HepG2 (cell line): ENCODE results near the gene KLB. TPM values are rescaled to one million over a fixed set of nuclear protein-coding genes. Genes with fewer than 3 reads are reported as not detected.

ENCODE experiments used
- ARID5B ChIP-seq: IDR thresholded peaks from 2 replicates; pipeline ENCODE4 v1.4.0; 2020; ENCODE audit warnings: mild to moderate bottlenecking, missing genetic modification reagents
- CC2D1A ChIP-seq: sonication (generic); formaldehyde crosslinking; IDR thresholded peaks from 2 replicates; pipeline ENCODE4 v1.8.1; 2023; ENCODE audit warnings: mild to moderate bottlenecking, missing genetic modification reagents
- CENPX ChIP-seq: sonication (generic); formaldehyde crosslinking; IDR thresholded peaks from 2 replicates; pipeline ENCODE4 v1.9.0; 2021; ENCODE audit warnings: mild to moderate bottlenecking, missing genetic modification reagents, moderate library complexity
- FOXA3 ChIP-seq: IDR thresholded peaks from 2 replicates; pipeline ENCODE4 v1.6.1; 2016; ENCODE audit warnings: missing genetic modification reagents, missing compliant biosample characterization
- GATAD2A ChIP-seq: IDR thresholded peaks from 2 replicates; pipeline ENCODE4 v1.6.1; 2016
- HMG20A ChIP-seq: IDR thresholded peaks from 2 replicates; pipeline ENCODE4 v1.6.1; 2016; ENCODE audit warnings: borderline replicate concordance
- HOXA5 ChIP-seq: sonication (generic); formaldehyde crosslinking; IDR thresholded peaks from 2 replicates; pipeline ENCODE4 v1.4.0; 2020; ENCODE audit warnings: missing genetic modification reagents
- LCORL ChIP-seq, 2 experiments: fragments of 450-650 bp in 1 of 2; sonication (generic) in 1 of 2; formaldehyde crosslinking in 1 of 2; IDR thresholded peaks; 2 replicates each; pipeline versions ENCODE4 v1.5.0 to v1.6.1; 2017 to 2020; ENCODE audit warnings: antibody characterized with exemption in 1 of 2, missing genetic modification reagents in 1 of 2
- MYC ChIP-seq: sonication (generic); formaldehyde crosslinking; IDR thresholded peaks from 2 replicates; pipeline ENCODE4 v1.9.0; 2021; ENCODE audit warnings: missing genetic modification reagents, borderline replicate concordance
- NR2C2 ChIP-seq: sonication (generic); formaldehyde crosslinking; IDR thresholded peaks from 2 replicates; pipeline ENCODE4 v1.4.0; 2020; ENCODE audit warnings: missing genetic modification reagents, mild to moderate bottlenecking, moderate library complexity, borderline replicate concordance
- NR2F6 ChIP-seq, 2 experiments: IDR thresholded peaks; 2 replicates each; pipeline ENCODE4 v1.6.1; 2016; ENCODE audit warnings: antibody characterized with exemption in 1 of 2, mild to moderate bottlenecking in 1 of 2
- RAD51 ChIP-seq: fragments of 450-650 bp; IDR thresholded peaks from 2 replicates; pipeline ENCODE4 v1.6.1; 2016; ENCODE audit warnings: borderline replicate concordance
- RARA ChIP-seq: IDR thresholded peaks from 2 replicates; pipeline ENCODE4 v1.6.1; 2016; ENCODE audit warnings: missing genetic modification reagents, missing compliant biosample characterization
- RBM22 ChIP-seq: fragments of 200-400 bp; formaldehyde crosslinking; optimal IDR thresholded peaks from 2 replicates; pipeline ENCODE3; 2017; ENCODE audit warnings: mild to moderate bottlenecking, low read length, moderate library complexity
- RXRB ChIP-seq: IDR thresholded peaks from 2 replicates; pipeline ENCODE4 v1.6.1; 2016; ENCODE audit warnings: borderline replicate concordance, missing genetic modification reagents, missing compliant biosample characterization
- SOX5 ChIP-seq: IDR thresholded peaks from 2 replicates; pipeline ENCODE4 v1.6.1; 2016; ENCODE audit warnings: borderline replicate concordance
- TFAP4 ChIP-seq: sonication (generic); IDR thresholded peaks from 2 replicates; pipeline ENCODE4 v1.6.1; 2016; ENCODE audit warnings: low read depth, borderline replicate concordance
- TOE1 ChIP-seq: sonication (generic); formaldehyde crosslinking; IDR thresholded peaks from 2 replicates; pipeline ENCODE4 v1.4.0; 2020; ENCODE audit warnings: mild to moderate bottlenecking, missing genetic modification reagents
- ZNF12 ChIP-seq: sonication (generic); formaldehyde crosslinking; IDR thresholded peaks from 2 replicates; pipeline ENCODE4 v1.5.0; 2020; ENCODE audit warnings: missing genetic modification reagents
- ZNF121 ChIP-seq: sonication (generic); formaldehyde crosslinking; IDR thresholded peaks from 2 replicates; pipeline ENCODE4 v1.5.0; 2020; ENCODE audit warnings: mild to moderate bottlenecking, missing genetic modification reagents
- ZNF331 ChIP-seq: sonication (generic); formaldehyde crosslinking; IDR thresholded peaks from 2 replicates; pipeline ENCODE4 v1.4.0; 2020; ENCODE audit warnings: missing genetic modification reagents
- ZNF446 ChIP-seq: sonication (generic); formaldehyde crosslinking; IDR thresholded peaks from 2 replicates; pipeline ENCODE4 v1.5.0; 2020; ENCODE audit warnings: mild to moderate bottlenecking, missing genetic modification reagents
- ZNF629 ChIP-seq: sonication (generic); formaldehyde crosslinking; conservative IDR thresholded peaks from 2 replicates; pipeline ENCODE4 v1.5.0; 2020; ENCODE audit warnings: missing genetic modification reagents
- polyA plus RNA-seq, 8 experiments: library from polyadenylated mRNA; depleted of rRNA in 3 of 8; stranded (reverse) in 7 of 8; unstranded in 1 of 8; fragments of >200 nt; fragmentation: Illumina TruSeq in 4 of 8; extraction: Trizol in 4 of 8; gene quantifications; 2 replicates each; pipeline versions ENCODE4 v1.2.1 to v1.2.3, GENCODE V29; 2011 to 2016; ENCODE audit warnings: low read depth in 4 of 8, missing spikeins in 1 of 8, mixed read lengths in 1 of 8; ENCODE audit not compliant: insufficient read depth in 1 of 8
- total RNA-seq, 5 experiments: library from RNA; depleted of rRNA; stranded (reverse); fragments of >200 nt; fragmentation: Illumina TruSeq; extraction: Trizol; gene quantifications; 2 replicates each; pipeline ENCODE4 v1.2.3, GENCODE V29; 2016; ENCODE audit warnings: low read depth in 1 of 5
- TF ChIP-seq, protein P1 (sequence below): IDR thresholded peaks from 2 replicates; pipeline ENCODE4 v1.6.1; 2016; ENCODE audit warnings: low read depth

Gene KLB
- total and polyA plus RNA-seq, 2 of the 13 experiments (the other 11 are each of a cell fraction or from before 2014, with no cell fraction given): 25.3 to 82.0 TPM

- TF ChIP-seq TFAP4 (no peak), CENPX (no peak), ZNF331 (CRISPR knock-in tag) (no peak), SOX5 (CRISPR knock-in tag) (peak; percentile 50; the same call in 1 of the 2 replicates), RXRB (CRISPR knock-in tag) (peak; percentile 54; the same call in 1 of the 2 replicates), ARID5B (peak; percentile 83), LCORL (IDR thresholded peaks at IDR 0.05) (no peak), LCORL (CRISPR knock-in tag; IDR thresholded peaks at IDR 0.05) (peak; percentile 39; the same call in 1 of the 2 replicates), ZNF446 (CRISPR knock-in tag) (no peak), MYC (CRISPR knock-in tag) (no peak), ZNF629 (no peak), TOE1 (CRISPR knock-in tag) (no peak), RARA (CRISPR knock-in tag) (peak; percentile 71), NR2F6 (IDR thresholded peaks at IDR 0.05) (0 out of 2 replicates have a peak, but pooled peaks have one; percentile 13), NR2F6 (CRISPR knock-in tag; IDR thresholded peaks at IDR 0.05) (peak; percentile 52; the same call in 1 of the 2 replicates), FOXA3 (peak; percentile 55; the same call in 1 of the 2 replicates), RBM22 (no peak), HOXA5 (CRISPR knock-in tag) (no peak), NR2C2 (no peak), GATAD2A (CRISPR knock-in tag) (peak; percentile 27; the same call in 1 of the 2 replicates), RAD51 (no peak), HMG20A (CRISPR knock-in tag) (0 out of 2 replicates have a peak, but pooled peaks have one; percentile 26), ZNF12 (CRISPR knock-in tag) (peak; percentile 44; the same call in 1 of the 2 replicates), CC2D1A (CRISPR knock-in tag) (no peak), ZNF121 (CRISPR knock-in tag) (no peak)
- TF ChIP-seq, protein P1, sequence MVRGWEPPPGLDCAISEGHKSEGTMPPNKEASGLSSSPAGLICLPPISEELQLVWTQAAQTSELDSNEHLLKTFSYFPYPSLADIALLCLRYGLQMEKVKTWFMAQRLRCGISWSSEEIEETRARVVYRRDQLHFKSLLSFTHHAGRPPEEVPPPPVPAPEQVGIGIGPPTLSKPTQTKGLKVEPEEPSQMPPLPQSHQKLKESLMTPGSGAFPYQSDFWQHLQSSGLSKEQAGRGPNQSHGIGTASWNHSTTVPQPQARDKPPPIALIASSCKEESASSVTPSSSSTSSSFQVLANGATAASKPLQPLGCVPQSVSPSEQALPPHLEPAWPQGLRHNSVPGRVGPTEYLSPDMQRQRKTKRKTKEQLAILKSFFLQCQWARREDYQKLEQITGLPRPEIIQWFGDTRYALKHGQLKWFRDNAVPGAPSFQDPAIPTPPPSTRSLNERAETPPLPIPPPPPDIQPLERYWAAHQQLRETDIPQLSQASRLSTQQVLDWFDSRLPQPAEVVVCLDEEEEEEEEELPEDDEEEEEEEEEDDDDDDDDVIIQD (CRISPR knock-in tag): peak; percentile 49; the same call in 1 of the 2 replicates
These were observed 60.7 kb downstream of the KLB start (continued) for GRCh38 chr4:39467464-39467863.
